Measurements from ENCODE around the gene MAP3K15. TPM values are rescaled to one million over a fixed set of nuclear protein-coding genes. Genes with fewer than 3 reads are reported as not detected.

Gene MAP3K15
- total RNA-seq, 4 donors from 2014 or later, result 0.14 to 0.16 TPM; not detected in 2

DNA sequence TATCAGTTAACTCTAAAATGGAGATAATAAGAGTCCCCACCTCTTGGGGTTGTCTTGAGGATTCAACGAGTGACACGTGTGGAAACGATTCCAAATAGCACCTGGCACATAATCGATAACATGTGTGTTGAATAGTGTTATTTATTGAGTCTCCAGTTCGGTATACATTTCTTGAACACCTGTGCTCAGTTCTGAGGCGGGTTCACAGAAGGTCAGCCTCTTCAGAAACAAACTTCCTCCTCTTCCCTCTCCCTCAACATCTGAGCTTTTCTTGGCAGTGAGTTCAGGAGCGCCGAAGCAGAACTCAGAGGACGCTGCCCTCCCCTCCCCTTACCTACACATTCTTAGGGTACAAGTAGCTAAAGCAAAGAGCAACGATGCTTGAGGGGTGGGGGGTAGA is 170.6 kb downstream of the MAP3K15 start:
- Histone ChIP-seq H3K4me3 (peak overlapping the region in 3 of 4 donors; percentile 56 to 79 (median 69)), H3K4me1 (peaks cover 0 to 22% (median 5%) of the 10 kb centered on the region in 4 donors), H3K27me3 (no peaks in the 10 kb centered on the region), H3K36me3 (no peaks in the 10 kb centered on the region), H3K27ac (peak overlapping the region; percentile 85 to 97 (median 94)), H3K9me3 (no peaks in the 10 kb centered on the region)
- intact Hi-C loops (cut with DNase I; ENCODE audit: low total_unique reads) (loop anchor here (5.0 kb wide), 1 partner anchor 467 kb away; no protein-coding TSS in a partner anchor), in situ Hi-C loops (cut with MboI; ENCODE audit: low pct_ligation_motif_present in 1 of 4, low pct_unique_long_range_greater_than_20kb in 1 of 4, low sequenced_read_pairs in 3 of 4) (loop anchor here in 3 of 4 donors (25.0 kb wide), 5 partner anchors 307 to 1607 kb away; partner anchors contain the start of genes PHKA2 (in 1 of the 3) and SCML1 (in 1 of the 3))
- WGBS, 2 donors (ENCODE audit: low coverage in 1 of 2), result 40% methylated on average over 10 of the region's 10 CpGs; no CpG with 5 or more reads in 1 of the 2 donors
- TF ChIP-seq EP300 (IDR thresholded peaks at IDR 0.05; ENCODE audit: low read depth) (no peak), POLR2AphosphoS5 (IDR thresholded peaks at IDR 0.05) (no peak), POLR2A (IDR thresholded peaks at IDR 0.05) (no peak), CTCF (IDR thresholded peaks at IDR 0.05) (no peak)
- DNase-seq, result no peak

- H3K27me3 ChIP-seq, result no peaks in the 10 kb centered on the region
- intact Hi-C loops (cut with DNase I; ENCODE audit: low total_unique reads) (loop anchor here (5.0 kb wide), 1 partner anchor 466 kb away; no protein-coding TSS in a partner anchor), in situ Hi-C loops (cut with MboI; ENCODE audit: low pct_ligation_motif_present in 1 of 4, low pct_unique_long_range_greater_than_20kb in 1 of 4, low sequenced_read_pairs in 3 of 4) (loop anchor here in 3 of 4 donors (25.0 kb wide), 5 partner anchors 306 to 1606 kb away; partner anchors contain the start of genes PHKA2 (in 1 of the 3) and SCML1 (in 1 of the 3))
- peak within 1 kb of the TSS; percentile 85 to 97 (median 94) for H3K27ac ChIP-seq
- peak; percentile 86 for TF ChIP-seq POLR2A (IDR thresholded peaks at IDR 0.05)
- no peak for TF ChIP-seq CTCF (IDR thresholded peaks at IDR 0.05)
- peak; percentile 66 to 90 (median 80) for TF ChIP-seq POLR2AphosphoS5 (IDR thresholded peaks at IDR 0.05)
- H3K4me3 ChIP-seq, result peak within 1 kb of the TSS; percentile 45 to 79 (median 62)
- WGBS, 2 donors (ENCODE audit: low coverage in 1 of 2), result 43% methylated on average over 56 of the region's 81 CpGs; no CpG with 5 or more reads in 1 of the 2 donors
- peak; percentile 95 for DNase-seq
- H3K36me3 ChIP-seq, result no peaks in the 10 kb centered on the region
- no peaks in the 10 kb centered on the region for H3K9me3 ChIP-seq
- H3K4me1 ChIP-seq, result peaks cover 0 to 22% (median 5%) of the 10 kb centered on the region in 4 donors
These were observed 171.5 kb downstream of the MAP3K15 start, which contains the start of gene PDHA1 for GRCh38 chrX:19343535-19344408. TSS of gene PDHA1 (plus strand) at chrX:19343927. CDS start at chrX:19344038, 111 bp downstream.

- no peaks in the 10 kb centered on the region for H3K9me3 ChIP-seq
- DNase-seq, result no peak
- WGBS, 2 donors (ENCODE audit: low coverage in 1 of 2), result 60 to 65% methylated on average over 2 to 11 of the region's 11 CpGs
- intact Hi-C loops (cut with DNase I; ENCODE audit: low total_unique reads), result loop anchor here (5.0 kb wide), 1 partner anchor 466 kb away; no protein-coding TSS in a partner anchor
- in situ Hi-C loops (cut with MboI; ENCODE audit: low pct_ligation_motif_present in 1 of 4, low pct_unique_long_range_greater_than_20kb in 1 of 4, low sequenced_read_pairs in 3 of 4), result loop anchor here in 3 of 4 donors (25.0 kb wide), 5 partner anchors 306 to 1606 kb away; partner anchors contain the start of genes PHKA2 (in 1 of the 3) and SCML1 (in 1 of the 3)
- H3K36me3 ChIP-seq, result no peaks in the 10 kb centered on the region
- H3K4me1 ChIP-seq, result peaks cover 0 to 22% (median 5%) of the 10 kb centered on the region in 4 donors
- peak overlapping the region in 3 of 4 donors; percentile 23 to 79 (median 56) for H3K4me3 ChIP-seq
- TF ChIP-seq EP300 (IDR thresholded peaks at IDR 0.05; ENCODE audit: low read depth), result no peak
- TF ChIP-seq POLR2A (IDR thresholded peaks at IDR 0.05), result no peak
- TF ChIP-seq CTCF (IDR thresholded peaks at IDR 0.05), result no peak
- no peak for TF ChIP-seq POLR2AphosphoS5 (IDR thresholded peaks at IDR 0.05)
- H3K27ac ChIP-seq, result peak overlapping the region; percentile 85 to 97 (median 94)
- H3K27me3 ChIP-seq, result no peaks in the 10 kb centered on the region
These were observed 172.2 kb downstream of the MAP3K15 start for GRCh38 chrX:19343085-19343534.
